Measurements from ENCODE around the gene PKMYT1.
A peak's percentile ranks its signal among the peaks of the same experiment; 100 is the strongest.

Gene PKMYT1

GRCh38 chr16:2971985-2972784 lies 8.1 kb downstream of the PKMYT1 start:
- no peak for DNase-seq

GRCh38 chr16:2971134-2971984 lies 8.9 kb downstream of the PKMYT1 start:
- DNase-seq = no peak

- no peak for DNase-seq
Observed at GRCh38 chr16:2970563-2970962, 9.7 kb downstream of the PKMYT1 start.

GRCh38 chr16:2969545-2970521 lies 10.4 kb downstream of the PKMYT1 start:
- DNase-seq = peak; percentile 77

GRCh38 chr16:2968738-2969544 lies 11.3 kb downstream of the PKMYT1 start, which contains the start of gene PAQR4:
Gene PAQR4 (plus strand): TSS chr16:2969348. CDS start chr16:2969675, 327 bp downstream.
- peak; percentile 93 for DNase-seq

- peak; percentile 73 for DNase-seq
Observed at GRCh38 chr16:2968368-2968737, 11.9 kb downstream of the PKMYT1 start.

GRCh38 chr16:2967721-2968161 lies 12.5 kb downstream of the PKMYT1 start:
- no peak for DNase-seq

- no peak for DNase-seq
Observed at GRCh38 chr16:2967211-2967631, 13.0 kb downstream of the PKMYT1 start.

- peak; percentile 13 for DNase-seq
Observed at GRCh38 chr16:2966808-2967191, 13.4 kb downstream of the PKMYT1 start.

GRCh38 chr16:2966043-2966807 lies 14.0 kb downstream of the PKMYT1 start:
- no peak for DNase-seq

- DNase-seq = peak; percentile 33
Observed at GRCh38 chr16:2964475-2965336, 15.5 kb downstream of the PKMYT1 start.

- peak; percentile 7 for DNase-seq
Observed at GRCh38 chr16:2963723-2964474, 16.3 kb downstream of the PKMYT1 start, which contains the start of gene KREMEN2. Gene KREMEN2 (plus strand): TSS chr16:2964275. CDS start chr16:2964521, 246 bp downstream.

GRCh38 chr16:2963074-2963722 lies 17.0 kb downstream of the PKMYT1 start:
- no peak for DNase-seq

- DNase-seq = no peak
Observed at GRCh38 chr16:2962334-2963073, 17.7 kb downstream of the PKMYT1 start.

- DNase-seq = no peak
Observed at GRCh38 chr16:2960183-2961010, 19.8 kb downstream of the PKMYT1 start.

GRCh38 chr16:2959206-2959605 lies 21.0 kb downstream of the PKMYT1 start:
- no peak for DNase-seq

- DNase-seq = no peak
Observed at GRCh38 chr16:2956579-2956956, 23.7 kb downstream of the PKMYT1 start.
